Measurements from ENCODE around the gene TRIM71. TPM values are rescaled to one million over a fixed set of nuclear protein-coding genes. Genes with fewer than 3 reads are reported as not detected.

The TRIM71 gene
- total RNA-seq, 1 experiment from 2014 or later, result 0.17 TPM

DNA sequence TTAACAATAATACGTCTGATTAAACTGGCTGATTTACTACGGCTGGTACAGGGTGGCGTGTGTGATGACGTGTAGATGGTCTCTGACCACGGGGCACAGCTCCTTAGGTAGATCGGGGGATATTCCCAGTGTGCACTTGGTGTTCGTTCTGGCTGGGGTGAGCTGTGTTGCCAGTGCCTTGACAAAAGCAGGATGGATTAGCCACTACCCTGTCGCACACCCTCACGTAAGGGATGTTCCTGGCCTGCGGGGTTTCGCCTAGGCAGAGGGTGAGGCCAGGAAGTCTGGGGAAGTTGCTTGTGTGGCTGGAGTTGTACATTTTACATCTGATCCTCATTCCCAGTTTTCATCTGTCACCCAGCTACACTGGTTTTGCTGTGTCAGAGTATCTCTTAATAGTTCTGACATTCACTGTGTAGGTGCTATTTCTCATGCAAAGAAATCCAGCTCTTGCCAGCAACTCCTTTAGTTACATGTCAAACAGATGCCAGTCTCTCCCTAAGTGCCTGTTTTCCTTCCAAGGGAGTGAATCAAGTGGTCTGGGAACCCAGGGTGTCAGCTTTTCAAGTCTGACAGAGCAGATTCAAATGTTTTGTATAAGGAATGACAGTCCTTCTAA, 67.6 kb downstream of the TRIM71 start:
- DNase-seq (ENCODE audit: low read depth, low spot score) (no peak), ATAC-seq (no peak)
- Histone ChIP-seq H3K79me2 (ENCODE audit: insufficient read depth, low read length) (no peaks in the 10 kb centered on the region), H2AFZ (ENCODE audit: low read depth, low read length, poor library complexity, severe bottlenecking) (no peak overlapping the region), H3K27ac (ENCODE audit: low read depth, low read length) (no peak overlapping the region), H3K4me1 (ENCODE audit: control insufficient read depth in 1 of 2, insufficient read depth in 2 of 2, low read length in 2 of 2) (peaks cover 4 to 5% of the 10 kb centered on the region in 2 experiments; a peak in 3 of 4 replicates), H3K9me2 (ENCODE audit: insufficient read depth) (no peaks in the 10 kb centered on the region), H3K4me2 (ENCODE audit: low read length) (no peak overlapping the region), H3K4me3 (replicated peaks in 1 of 2; ENCODE audit: low read depth in 1 of 2, low read length in 2 of 2) (no peak overlapping the region), H3K36me3 (ENCODE audit: control insufficient read depth in 1 of 2, insufficient read depth in 2 of 2, low read length in 2 of 2) (no peaks in the 10 kb centered on the region), H3K9ac (ENCODE audit: low read length) (no peak overlapping the region), H3K27me3 (ENCODE audit: insufficient read depth, low read length) (no peaks in the 10 kb centered on the region), H3K9me3 (ENCODE audit: control insufficient read depth in 1 of 2, insufficient read depth in 1 of 2, low read depth in 1 of 2, low read length in 2 of 2) (no peaks in the 10 kb centered on the region), H4K20me1 (ENCODE audit: insufficient read depth) (no peaks in the 10 kb centered on the region)
- ChIA-PET RAD21 (ENCODE audit: low non-redundant PET in 1 of 2, low total read pairs in 2 of 2, uncharacterized antibody in 2 of 2, unreplicated experiment in 2 of 2) (no interaction called here), CTCF (no interaction called here), POLR2A (no interaction called here)
- intact Hi-C loops (cut with micrococcal nuclease), result no loop called here
- BruUV-seq (replicated peaks), result no TSS peak
- TF ChIP-seq JUND (IDR thresholded peaks at IDR 0.05) (no peak), CBX3 (IDR thresholded peaks at IDR 0.05; ENCODE audit: low read depth) (no peak), ZNF274 (IDR thresholded peaks at IDR 0.05; ENCODE audit: low read depth, low read length) (no peak), FOSL1 (IDR thresholded peaks at IDR 0.05; ENCODE audit: low read depth) (no peak), YY1 (IDR thresholded peaks at IDR 0.05; ENCODE audit: extremely low read depth, insufficient replicate concordance, low read depth, low read length) (no peak), SP1 (IDR thresholded peaks at IDR 0.05; ENCODE audit: low read depth) (no peak)
- TF ChIP-seq, protein P1, sequence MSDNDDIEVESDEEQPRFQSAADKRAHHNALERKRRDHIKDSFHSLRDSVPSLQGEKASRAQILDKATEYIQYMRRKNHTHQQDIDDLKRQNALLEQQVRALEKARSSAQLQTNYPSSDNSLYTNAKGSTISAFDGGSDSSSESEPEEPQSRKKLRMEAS (IDR thresholded peaks at IDR 0.05), result no peak
- TF ChIP-seq, protein P2, sequence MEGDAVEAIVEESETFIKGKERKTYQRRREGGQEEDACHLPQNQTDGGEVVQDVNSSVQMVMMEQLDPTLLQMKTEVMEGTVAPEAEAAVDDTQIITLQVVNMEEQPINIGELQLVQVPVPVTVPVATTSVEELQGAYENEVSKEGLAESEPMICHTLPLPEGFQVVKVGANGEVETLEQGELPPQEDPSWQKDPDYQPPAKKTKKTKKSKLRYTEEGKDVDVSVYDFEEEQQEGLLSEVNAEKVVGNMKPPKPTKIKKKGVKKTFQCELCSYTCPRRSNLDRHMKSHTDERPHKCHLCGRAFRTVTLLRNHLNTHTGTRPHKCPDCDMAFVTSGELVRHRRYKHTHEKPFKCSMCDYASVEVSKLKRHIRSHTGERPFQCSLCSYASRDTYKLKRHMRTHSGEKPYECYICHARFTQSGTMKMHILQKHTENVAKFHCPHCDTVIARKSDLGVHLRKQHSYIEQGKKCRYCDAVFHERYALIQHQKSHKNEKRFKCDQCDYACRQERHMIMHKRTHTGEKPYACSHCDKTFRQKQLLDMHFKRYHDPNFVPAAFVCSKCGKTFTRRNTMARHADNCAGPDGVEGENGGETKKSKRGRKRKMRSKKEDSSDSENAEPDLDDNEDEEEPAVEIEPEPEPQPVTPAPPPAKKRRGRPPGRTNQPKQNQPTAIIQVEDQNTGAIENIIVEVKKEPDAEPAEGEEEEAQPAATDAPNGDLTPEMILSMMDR (IDR thresholded peaks at IDR 0.05 in 2 of 3, conservative IDR thresholded peaks at IDR 0.05 in 1 of 3; ENCODE audit: borderline replicate concordance in 1 of 3, insufficient read depth in 1 of 3, low read depth in 2 of 3, low read length in 2 of 3), result no peak
- TF ChIP-seq, protein P3, sequence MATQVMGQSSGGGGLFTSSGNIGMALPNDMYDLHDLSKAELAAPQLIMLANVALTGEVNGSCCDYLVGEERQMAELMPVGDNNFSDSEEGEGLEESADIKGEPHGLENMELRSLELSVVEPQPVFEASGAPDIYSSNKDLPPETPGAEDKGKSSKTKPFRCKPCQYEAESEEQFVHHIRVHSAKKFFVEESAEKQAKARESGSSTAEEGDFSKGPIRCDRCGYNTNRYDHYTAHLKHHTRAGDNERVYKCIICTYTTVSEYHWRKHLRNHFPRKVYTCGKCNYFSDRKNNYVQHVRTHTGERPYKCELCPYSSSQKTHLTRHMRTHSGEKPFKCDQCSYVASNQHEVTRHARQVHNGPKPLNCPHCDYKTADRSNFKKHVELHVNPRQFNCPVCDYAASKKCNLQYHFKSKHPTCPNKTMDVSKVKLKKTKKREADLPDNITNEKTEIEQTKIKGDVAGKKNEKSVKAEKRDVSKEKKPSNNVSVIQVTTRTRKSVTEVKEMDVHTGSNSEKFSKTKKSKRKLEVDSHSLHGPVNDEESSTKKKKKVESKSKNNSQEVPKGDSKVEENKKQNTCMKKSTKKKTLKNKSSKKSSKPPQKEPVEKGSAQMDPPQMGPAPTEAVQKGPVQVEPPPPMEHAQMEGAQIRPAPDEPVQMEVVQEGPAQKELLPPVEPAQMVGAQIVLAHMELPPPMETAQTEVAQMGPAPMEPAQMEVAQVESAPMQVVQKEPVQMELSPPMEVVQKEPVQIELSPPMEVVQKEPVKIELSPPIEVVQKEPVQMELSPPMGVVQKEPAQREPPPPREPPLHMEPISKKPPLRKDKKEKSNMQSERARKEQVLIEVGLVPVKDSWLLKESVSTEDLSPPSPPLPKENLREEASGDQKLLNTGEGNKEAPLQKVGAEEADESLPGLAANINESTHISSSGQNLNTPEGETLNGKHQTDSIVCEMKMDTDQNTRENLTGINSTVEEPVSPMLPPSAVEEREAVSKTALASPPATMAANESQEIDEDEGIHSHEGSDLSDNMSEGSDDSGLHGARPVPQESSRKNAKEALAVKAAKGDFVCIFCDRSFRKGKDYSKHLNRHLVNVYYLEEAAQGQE (IDR thresholded peaks at IDR 0.05; ENCODE audit: low read depth), result no peak
- TF ChIP-seq, protein P4, sequence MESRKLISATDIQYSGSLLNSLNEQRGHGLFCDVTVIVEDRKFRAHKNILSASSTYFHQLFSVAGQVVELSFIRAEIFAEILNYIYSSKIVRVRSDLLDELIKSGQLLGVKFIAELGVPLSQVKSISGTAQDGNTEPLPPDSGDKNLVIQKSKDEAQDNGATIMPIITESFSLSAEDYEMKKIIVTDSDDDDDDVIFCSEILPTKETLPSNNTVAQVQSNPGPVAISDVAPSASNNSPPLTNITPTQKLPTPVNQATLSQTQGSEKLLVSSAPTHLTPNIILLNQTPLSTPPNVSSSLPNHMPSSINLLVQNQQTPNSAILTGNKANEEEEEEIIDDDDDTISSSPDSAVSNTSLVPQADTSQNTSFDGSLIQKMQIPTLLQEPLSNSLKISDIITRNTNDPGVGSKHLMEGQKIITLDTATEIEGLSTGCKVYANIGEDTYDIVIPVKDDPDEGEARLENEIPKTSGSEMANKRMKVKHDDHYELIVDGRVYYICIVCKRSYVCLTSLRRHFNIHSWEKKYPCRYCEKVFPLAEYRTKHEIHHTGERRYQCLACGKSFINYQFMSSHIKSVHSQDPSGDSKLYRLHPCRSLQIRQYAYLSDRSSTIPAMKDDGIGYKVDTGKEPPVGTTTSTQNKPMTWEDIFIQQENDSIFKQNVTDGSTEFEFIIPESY (IDR thresholded peaks at IDR 0.05; ENCODE audit: extremely low read depth, insufficient replicate concordance, low read length), result no peak

Measured in HCT116 (cell line).